Suppressor macrophage treated with lipopolysaccharide for 4 hours (primary cell): Measurements from ENCODE around the gene DZIP1.
"Not testable (repeated sequence)": the region's sequence is repeated elsewhere in the genome, so short reads cannot be mapped to it uniquely, and the experiment has no call there.

Experiments
- DNase-seq: peaks from one replicate; pipeline ENCODE4 v3.0.0-alpha.2; 2020

DZIP1 gene, protein sequence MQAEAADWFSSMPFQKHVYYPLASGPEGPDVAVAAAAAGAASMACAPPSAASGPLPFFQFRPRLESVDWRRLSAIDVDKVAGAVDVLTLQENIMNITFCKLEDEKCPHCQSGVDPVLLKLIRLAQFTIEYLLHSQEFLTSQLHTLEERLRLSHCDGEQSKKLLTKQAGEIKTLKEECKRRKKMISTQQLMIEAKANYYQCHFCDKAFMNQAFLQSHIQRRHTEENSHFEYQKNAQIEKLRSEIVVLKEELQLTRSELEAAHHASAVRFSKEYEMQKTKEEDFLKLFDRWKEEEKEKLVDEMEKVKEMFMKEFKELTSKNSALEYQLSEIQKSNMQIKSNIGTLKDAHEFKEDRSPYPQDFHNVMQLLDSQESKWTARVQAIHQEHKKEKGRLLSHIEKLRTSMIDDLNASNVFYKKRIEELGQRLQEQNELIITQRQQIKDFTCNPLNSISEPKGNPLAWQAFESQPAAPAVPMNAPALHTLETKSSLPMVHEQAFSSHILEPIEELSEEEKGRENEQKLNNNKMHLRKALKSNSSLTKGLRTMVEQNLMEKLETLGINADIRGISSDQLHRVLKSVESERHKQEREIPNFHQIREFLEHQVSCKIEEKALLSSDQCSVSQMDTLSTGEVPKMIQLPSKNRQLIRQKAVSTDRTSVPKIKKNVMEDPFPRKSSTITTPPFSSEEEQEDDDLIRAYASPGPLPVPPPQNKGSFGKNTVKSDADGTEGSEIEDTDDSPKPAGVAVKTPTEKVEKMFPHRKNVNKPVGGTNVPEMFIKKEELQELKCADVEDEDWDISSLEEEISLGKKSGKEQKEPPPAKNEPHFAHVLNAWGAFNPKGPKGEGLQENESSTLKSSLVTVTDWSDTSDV

GRCh38 chr13:95644601-95645052, at the start of gene DZIP1:
Gene DZIP1 (minus strand): TSS chr13:95644706. CDS start chr13:95642029, 2,677 bp downstream.
- peak; percentile 49 for DNase-seq

- DNase-seq, result not testable (repeated sequence)
These were observed 46.5 kb upstream of the DZIP1 start for GRCh38 chr13:95690986-95691385.

- DNase-seq, result no peak
These were observed 45.0 kb upstream of the DZIP1 start for GRCh38 chr13:95689582-95689926.

DNA sequence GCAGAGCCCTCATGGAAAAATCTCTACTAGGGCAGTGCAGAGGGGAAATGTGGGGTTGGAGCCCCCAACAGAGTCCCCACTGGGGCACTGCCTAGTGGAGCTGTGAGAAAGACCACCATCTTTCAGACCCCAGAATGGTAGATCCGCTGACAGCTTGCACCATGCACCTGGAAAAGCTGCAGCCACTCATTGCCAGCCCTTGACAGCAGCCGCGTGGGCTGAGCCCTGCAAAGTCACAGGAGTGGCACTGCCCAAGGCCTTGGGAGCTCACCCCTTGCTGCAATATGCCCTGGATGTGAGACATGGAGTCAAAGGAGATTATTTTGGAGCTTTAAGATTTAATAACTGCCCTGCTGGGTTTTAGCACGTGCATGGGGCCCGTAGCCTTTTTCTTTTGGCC, 40.5 kb upstream of the DZIP1 start:
- not testable (repeated sequence) for DNase-seq

DNA sequence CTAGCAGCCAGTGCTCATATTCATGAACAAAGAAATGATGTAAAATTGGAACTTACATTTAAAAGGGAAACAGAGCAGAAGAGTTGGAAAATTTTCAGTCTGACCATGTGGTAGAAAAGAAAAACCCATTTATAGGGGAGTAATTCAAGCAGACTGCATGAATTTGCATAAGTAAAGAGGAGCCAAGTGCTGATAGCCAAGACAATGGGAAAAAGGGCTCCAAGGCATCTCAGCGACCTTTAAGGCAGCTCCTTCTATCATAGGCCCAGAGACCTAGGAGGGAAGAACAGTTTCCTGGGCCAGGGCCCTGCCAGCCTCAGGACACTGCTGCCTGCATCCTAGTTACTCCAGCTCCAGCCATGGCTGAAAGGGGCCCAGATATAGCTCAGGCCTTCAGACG, 39.9 kb upstream of the DZIP1 start:
- peak; percentile 20 for DNase-seq

GRCh38 chr13:95679722-95680121, 35.2 kb upstream of the DZIP1 start:
- peak; percentile 23 for DNase-seq

GRCh38 chr13:95678967-95679366, 34.5 kb upstream of the DZIP1 start:
- no peak for DNase-seq

DNA sequence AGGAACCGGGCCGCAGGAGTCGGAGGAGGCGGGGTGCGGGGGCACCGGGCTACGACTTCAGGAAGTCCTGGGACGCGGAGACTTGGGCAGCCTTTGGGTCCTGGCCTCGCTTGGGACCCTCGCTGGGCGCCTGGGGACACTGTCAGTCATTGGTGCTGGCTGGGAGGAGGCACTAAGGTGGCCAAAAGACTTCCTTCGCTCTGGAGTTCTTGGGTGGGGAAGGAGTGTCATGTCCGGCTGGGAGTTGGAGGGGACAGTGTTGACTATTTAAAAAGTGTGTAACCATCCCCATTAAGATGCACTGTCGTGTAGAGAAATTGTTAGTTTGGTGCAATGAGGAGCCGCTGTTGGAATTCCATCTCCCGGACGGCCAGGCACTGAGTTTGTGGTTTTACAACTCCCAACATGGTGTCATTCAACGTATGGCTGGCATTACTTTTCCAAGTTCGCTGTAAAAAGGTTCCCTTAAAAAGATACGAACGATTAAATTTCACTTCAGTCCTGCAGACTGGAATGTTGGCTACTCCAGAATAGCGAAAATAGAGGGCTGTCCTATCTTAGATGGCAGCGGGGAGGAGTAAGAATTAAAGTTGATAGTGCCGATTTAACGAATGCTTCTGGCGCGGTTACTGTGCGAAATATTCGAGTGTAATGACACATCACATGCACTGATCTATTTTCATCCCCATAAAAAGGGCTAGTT, 33.2 kb upstream of the DZIP1 start:
- peak; percentile 32 for DNase-seq

GRCh38 chr13:95676762-95677563, 32.5 kb upstream of the DZIP1 start, which contains the start of gene DNAJC3:
Gene DNAJC3 (plus strand): TSS chr13:95677139. CDS start chr13:95677256, 117 bp downstream.
- peak; percentile 99 for DNase-seq

GRCh38 chr13:95676105-95676761, 31.7 kb upstream of the DZIP1 start:
- DNase-seq, result peak; percentile 54

- DNase-seq, result no peak
These were observed 27.1 kb upstream of the DZIP1 start for GRCh38 chr13:95671597-95671996.

- not testable (repeated sequence) for DNase-seq
These were observed 22.7 kb upstream of the DZIP1 start for GRCh38 chr13:95667235-95667634.

- peak; percentile 76 for DNase-seq
These were observed 16.6 kb upstream of the DZIP1 start for GRCh38 chr13:95660981-95661581.

DNA sequence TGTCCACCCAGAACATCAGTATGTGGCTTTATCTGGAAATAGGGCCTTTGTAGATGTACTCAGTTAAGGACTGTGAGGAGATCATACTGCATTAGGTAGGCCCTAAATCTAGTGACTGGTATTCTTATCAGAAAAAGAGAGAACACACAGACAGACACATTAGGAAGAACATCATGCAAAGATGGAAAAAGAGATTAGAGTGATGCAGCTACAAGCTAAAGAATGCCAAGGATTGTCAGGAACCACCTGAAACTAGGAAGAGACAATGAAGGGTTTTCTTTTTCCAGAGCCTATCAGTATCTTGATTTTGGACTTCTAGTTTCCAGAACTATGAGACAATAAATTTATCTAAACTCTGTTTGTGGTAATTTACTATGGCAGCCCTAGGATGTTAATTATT, 15.0 kb upstream of the DZIP1 start:
- DNase-seq, result no peak

- no peak for DNase-seq
These were observed 12.0 kb upstream of the DZIP1 start for GRCh38 chr13:95656386-95657015.

DNA sequence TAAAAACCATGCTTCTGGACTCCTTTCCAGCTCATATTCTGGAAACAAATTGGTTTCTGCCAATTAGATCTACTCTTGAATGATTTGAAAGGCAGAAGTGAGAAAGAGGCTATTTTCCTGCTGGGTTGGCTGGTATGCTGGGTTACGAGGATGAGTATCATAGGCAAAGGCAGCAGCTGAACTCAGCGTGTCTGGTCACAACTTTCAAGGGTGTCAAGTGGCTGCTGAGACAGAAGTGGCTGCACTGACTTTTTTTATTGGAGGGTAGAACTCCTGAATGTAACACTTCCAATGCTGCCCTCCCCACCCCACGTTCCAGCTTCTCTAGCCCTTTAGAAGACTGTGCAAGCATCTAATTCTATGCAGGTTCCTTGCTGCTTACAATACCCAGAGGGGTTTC, 8.3 kb upstream of the DZIP1 start:
- DNase-seq, result no peak

DNA sequence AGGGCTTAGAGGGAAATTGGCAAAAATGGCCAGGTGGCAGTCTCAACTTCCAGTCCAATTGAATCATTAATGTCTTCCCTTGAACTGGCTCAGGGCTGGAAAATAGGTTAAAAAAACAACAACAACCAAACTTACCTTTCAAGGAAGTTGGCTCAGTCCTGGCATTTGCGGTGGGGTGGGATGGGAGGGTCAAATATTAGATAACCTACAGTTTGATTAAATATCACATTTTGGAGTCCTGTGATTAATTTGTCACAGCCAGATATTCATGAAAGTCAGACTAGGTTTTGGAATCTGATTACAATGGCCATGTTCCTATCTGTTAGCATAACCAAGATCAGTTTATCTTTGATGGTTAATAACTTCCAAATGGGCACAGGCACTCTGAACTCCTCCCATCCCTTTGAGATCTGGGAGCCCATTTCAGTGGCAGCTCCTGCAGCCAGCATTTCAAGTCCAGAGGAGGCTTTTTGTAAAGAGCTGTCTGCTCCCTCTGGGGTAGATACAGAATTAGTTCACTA, 7.8 kb upstream of the DZIP1 start:
- DNase-seq, result no peak

DNA sequence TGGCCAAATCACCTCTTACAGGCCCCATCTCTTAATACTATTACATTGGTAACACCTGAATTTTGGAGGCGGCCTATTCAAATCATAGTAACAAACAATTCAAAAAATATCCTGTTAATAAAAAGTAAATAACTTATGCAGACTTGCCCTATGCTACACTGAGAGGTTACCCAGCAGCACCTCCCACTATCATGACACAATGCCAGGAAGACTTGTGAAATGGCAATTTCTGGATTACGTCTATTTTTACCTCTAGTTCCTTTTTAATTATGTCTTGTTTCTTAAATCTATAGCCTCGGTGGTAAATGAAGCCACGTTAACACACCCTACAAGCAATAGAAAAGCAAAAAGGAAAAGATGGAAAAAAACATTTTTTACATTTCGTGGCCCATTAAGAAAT, 6.2 kb upstream of the DZIP1 start:
- DNase-seq, result peak; percentile 56

DNA sequence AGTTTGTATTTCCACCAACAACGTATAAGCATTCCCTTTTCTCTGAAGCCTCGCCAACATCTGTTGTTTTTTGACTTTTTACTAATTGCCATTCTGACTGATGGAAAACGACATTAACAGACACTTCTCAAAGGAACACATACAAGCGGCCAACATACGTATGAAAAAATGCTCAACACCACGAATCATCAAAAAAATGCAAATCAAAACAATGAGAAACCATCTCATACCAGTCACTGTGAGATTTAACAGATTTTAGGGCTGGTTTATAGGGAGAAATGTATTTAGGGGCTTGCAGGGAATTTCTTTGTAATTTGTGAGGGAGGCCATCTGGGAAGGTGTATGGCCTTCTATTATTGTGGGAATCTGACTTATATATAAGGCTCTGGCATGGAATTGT, 2.8 kb upstream of the DZIP1 start:
- DNase-seq, result no peak

DNA sequence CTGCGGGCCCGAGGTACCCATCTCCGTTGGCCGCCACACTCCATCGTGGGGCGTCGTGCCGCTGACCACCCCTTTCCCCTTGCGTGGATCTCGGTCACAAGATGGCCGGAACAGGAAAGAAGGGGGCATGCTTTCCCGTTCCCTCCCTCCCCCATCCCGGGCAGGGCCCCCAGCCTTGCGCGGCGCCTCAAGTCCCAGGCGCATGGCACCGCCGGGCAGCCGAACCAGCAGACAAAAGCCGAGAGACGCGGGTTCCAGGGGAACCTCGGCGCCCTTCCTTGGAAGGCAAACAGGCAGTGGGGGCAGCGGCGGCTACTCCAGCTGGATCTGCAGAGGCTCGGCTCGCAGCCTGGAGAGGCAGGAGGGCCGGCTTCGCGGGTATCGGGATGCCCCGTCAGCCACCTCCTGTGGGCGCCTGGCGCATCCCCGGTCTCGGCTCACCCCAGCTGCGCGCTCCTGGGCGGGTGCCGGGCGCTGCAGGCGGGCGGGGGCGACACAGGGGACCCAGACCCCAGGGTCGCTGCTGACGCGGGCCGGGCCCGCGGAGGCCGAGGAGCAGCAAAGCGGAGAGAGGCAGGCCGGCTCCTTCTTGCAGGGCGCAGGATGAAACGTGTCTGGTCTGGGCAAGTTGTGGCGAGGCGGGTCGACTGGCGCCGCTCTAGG, 439 bp downstream of the DZIP1 start:
- DNase-seq, result no peak
